ENCODE measurements around the gene FBXL2.

DNA sequence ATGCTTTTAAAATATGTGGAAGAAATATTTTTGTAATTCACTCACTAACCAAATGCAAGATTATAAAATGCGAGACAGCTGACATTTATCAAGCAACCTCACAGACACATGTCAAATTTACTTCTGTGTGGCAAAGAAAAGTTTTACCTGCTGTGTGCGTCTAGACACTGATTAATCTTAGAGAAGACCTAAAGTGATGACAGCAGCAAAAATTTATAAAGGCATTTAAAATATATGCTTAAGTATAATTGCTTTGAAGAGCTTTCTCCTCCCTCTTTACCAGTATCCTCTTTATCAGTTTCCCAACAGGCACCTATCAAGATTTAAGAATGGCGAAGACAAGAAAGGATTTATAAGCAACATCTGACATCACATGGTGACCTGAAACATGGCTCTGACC, 125.7 kb downstream of the FBXL2 start:
- TF ChIP-seq EZH2 (IDR thresholded peaks at IDR 0.05; ENCODE audit: low read depth) (no peak), CTCF (conservative IDR thresholded peaks at IDR 0.05) (no peak)

Measured in PC-9 (cell line).